ENCODE results near the gene TMEM184C.

TMEM184C gene

GRCh38 chr4:147580396-147580795, 36.8 kb upstream of the TMEM184C start:
- TF ChIP-seq CTCF (IDR thresholded peaks at IDR 0.05; ENCODE audit: low read length, missing control alignments), result no peak
- H3K4me3 ChIP-seq (replicated peaks; ENCODE audit: low read depth, low read length), result no peak overlapping the region
- DNase-seq (ENCODE audit: low read depth), result no peak

GRCh38 chr4:147581606-147582350, 35.4 kb upstream of the TMEM184C start:
- DNase-seq (ENCODE audit: low read depth), result peak; percentile 57
- H3K4me3 ChIP-seq (replicated peaks; ENCODE audit: low read depth, low read length), result no peak overlapping the region
- TF ChIP-seq CTCF (IDR thresholded peaks at IDR 0.05; ENCODE audit: low read length, missing control alignments), result no peak

GRCh38 chr4:147582386-147583060, 34.7 kb upstream of the TMEM184C start:
- DNase-seq (ENCODE audit: low read depth), result peak; percentile 54
- TF ChIP-seq CTCF (IDR thresholded peaks at IDR 0.05; ENCODE audit: low read length, missing control alignments), result no peak
- no peak overlapping the region for H3K4me3 ChIP-seq (replicated peaks; ENCODE audit: low read depth, low read length)

GRCh38 chr4:147583876-147584275, 33.3 kb upstream of the TMEM184C start:
- TF ChIP-seq CTCF (IDR thresholded peaks at IDR 0.05; ENCODE audit: low read length, missing control alignments), result no peak
- no peak for DNase-seq (ENCODE audit: low read depth)

GRCh38 chr4:147586032-147586431, 31.2 kb upstream of the TMEM184C start:
- DNase-seq (ENCODE audit: low read depth), result no peak
- no peak for TF ChIP-seq CTCF (IDR thresholded peaks at IDR 0.05; ENCODE audit: low read length, missing control alignments)
- no peak overlapping the region for H3K4me3 ChIP-seq (replicated peaks; ENCODE audit: low read depth, low read length)

More at GRCh38 chr4:147583876-147584275, 33.3 kb upstream of the TMEM184C start:
- no peak overlapping the region for H3K4me3 ChIP-seq (replicated peaks; ENCODE audit: low read depth, low read length)

- H3K4me3 ChIP-seq (replicated peaks; ENCODE audit: low read depth, low read length), result no peak overlapping the region
- no peak for TF ChIP-seq CTCF (IDR thresholded peaks at IDR 0.05; ENCODE audit: low read length, missing control alignments)
- DNase-seq (ENCODE audit: low read depth), result no peak
Observed at GRCh38 chr4:147586637-147587036, 30.6 kb upstream of the TMEM184C start.
